HG03280 (cell line): ENCODE data around the gene TTC23L.
A peak's percentile ranks its signal among the peaks of the same experiment; 100 is the strongest.
"Not testable (repeated sequence)": the region's sequence is repeated elsewhere in the genome, so short reads cannot be mapped to it uniquely, and the experiment has no call there.

Experiments
- ATAC-seq: cut with Tn5 transposase; IDR thresholded peaks from one replicate; pipeline ENCODE4 v1.9.1; 2021; ENCODE audit warnings: mild to moderate bottlenecking, moderate library complexity; ENCODE audit not compliant: unreplicated experiment

Gene TTC23L

GRCh38 chr5:34838785-34839714 lies at the start of gene TTC23L:
TTC23L (plus strand) TSS chr5:34839164; CDS start chr5:34840672, 1,508 bp downstream.
- ATAC-seq, result peak; percentile 97

- no peak for ATAC-seq
Measured at GRCh38 chr5:34789639-34790038, 49.3 kb upstream of the TTC23L start.

GRCh38 chr5:34790069-34790468 lies 48.9 kb upstream of the TTC23L start:
- ATAC-seq, result no peak

GRCh38 chr5:34791761-34792244 lies 47.2 kb upstream of the TTC23L start:
- ATAC-seq, result no peak

- no peak for ATAC-seq
Measured at GRCh38 chr5:34802834-34803563, 36.0 kb upstream of the TTC23L start.

GRCh38 chr5:34803974-34804732 lies 34.8 kb upstream of the TTC23L start:
- ATAC-seq, result no peak

- ATAC-seq, result no peak
Measured at GRCh38 chr5:34804913-34805312, 34.1 kb upstream of the TTC23L start.

- no peak for ATAC-seq
Measured at GRCh38 chr5:34806532-34806931, 32.4 kb upstream of the TTC23L start.

GRCh38 chr5:34811706-34812105 lies 27.3 kb upstream of the TTC23L start:
- no peak for ATAC-seq

- ATAC-seq, result no peak
Measured at GRCh38 chr5:34813509-34813908, 25.5 kb upstream of the TTC23L start.

GRCh38 chr5:34817558-34818351 lies 21.2 kb upstream of the TTC23L start:
- ATAC-seq, result no peak

GRCh38 chr5:34818717-34819116 lies 20.2 kb upstream of the TTC23L start:
- ATAC-seq, result no peak

- ATAC-seq, result no peak
Measured at GRCh38 chr5:34820593-34820992, 18.4 kb upstream of the TTC23L start.

GRCh38 chr5:34822956-34823715 lies 15.8 kb upstream of the TTC23L start:
- ATAC-seq, result no peak

GRCh38 chr5:34826347-34826746 lies 12.6 kb upstream of the TTC23L start:
- ATAC-seq, result no peak

- no peak for ATAC-seq
Measured at GRCh38 chr5:34827588-34828506, 11.1 kb upstream of the TTC23L start.

- ATAC-seq, result not testable (repeated sequence)
Measured at GRCh38 chr5:34830827-34831226, 8.1 kb upstream of the TTC23L start.

- ATAC-seq, result no peak
Measured at GRCh38 chr5:34831303-34831702, 7.7 kb upstream of the TTC23L start.
